HepG2 (cell line): Measurements from ENCODE around the gene CD248. TPM values are rescaled to one million over a fixed set of nuclear protein-coding genes. Genes with fewer than 3 reads are reported as not detected.

Experiments
- ATM ChIP-seq: fragments of 450-650 bp; IDR thresholded peaks from 2 replicates; pipeline ENCODE4 v1.7.1; 2017; ENCODE audit warnings: mild to moderate bottlenecking, borderline replicate concordance
- HBP1 ChIP-seq: IDR thresholded peaks from 2 replicates; pipeline ENCODE4 v1.6.1; 2016; ENCODE audit warnings: low read depth, control low read depth
- IRF1 ChIP-seq: sonication (generic); formaldehyde crosslinking; IDR thresholded peaks from 2 replicates; pipeline ENCODE4 v1.4.0; 2020; ENCODE audit warnings: low read depth, mild to moderate bottlenecking, missing genetic modification reagents
- LCORL ChIP-seq, 2 experiments: fragments of 450-650 bp in 1 of 2; sonication (generic) in 1 of 2; formaldehyde crosslinking in 1 of 2; IDR thresholded peaks; 2 replicates each; pipeline versions ENCODE4 v1.5.0 to v1.6.1; 2017 to 2020; ENCODE audit warnings: antibody characterized with exemption in 1 of 2, missing genetic modification reagents in 1 of 2
- MXD1 ChIP-seq: sonication (generic); formaldehyde crosslinking; IDR thresholded peaks from 2 replicates; pipeline ENCODE4 v1.4.0; 2020; ENCODE audit warnings: mild to moderate bottlenecking, missing genetic modification reagents
- NFIB ChIP-seq: sonication (generic); formaldehyde crosslinking; IDR thresholded peaks from 2 replicates; pipeline ENCODE4 v1.9.0; 2021; ENCODE audit warnings: missing genetic modification reagents, mild to moderate bottlenecking, borderline replicate concordance
- TIGD3 ChIP-seq: sonication (generic); formaldehyde crosslinking; IDR thresholded peaks from 2 replicates; pipeline ENCODE4 v1.5.1; 2020; ENCODE audit warnings: mild to moderate bottlenecking, missing genetic modification reagents, borderline replicate concordance
- TOE1 ChIP-seq: sonication (generic); formaldehyde crosslinking; IDR thresholded peaks from 2 replicates; pipeline ENCODE4 v1.4.0; 2020; ENCODE audit warnings: mild to moderate bottlenecking, missing genetic modification reagents
- ZBTB37 ChIP-seq: sonication (generic); formaldehyde crosslinking; IDR thresholded peaks from 2 replicates; pipeline ENCODE4 v1.4.0; 2020; ENCODE audit warnings: mild to moderate bottlenecking, missing genetic modification reagents
- ZBTB43 ChIP-seq: sonication (generic); formaldehyde crosslinking; conservative IDR thresholded peaks from 2 replicates; pipeline ENCODE4 v1.4.0; 2020; ENCODE audit warnings: missing genetic modification reagents
- ZNF280B ChIP-seq: sonication (generic); formaldehyde crosslinking; IDR thresholded peaks from 2 replicates; pipeline ENCODE4 v1.5.0; 2020; ENCODE audit warnings: missing genetic modification reagents, mild to moderate bottlenecking, borderline replicate concordance
- ZNF317 ChIP-seq: sonication (generic); formaldehyde crosslinking; IDR thresholded peaks from 2 replicates; pipeline ENCODE4 v1.5.0; 2020; ENCODE audit warnings: mild to moderate bottlenecking, missing genetic modification reagents
- ZNF354B ChIP-seq: sonication (generic); formaldehyde crosslinking; IDR thresholded peaks from 2 replicates; pipeline ENCODE4 v1.8.0; 2022; ENCODE audit warnings: mild to moderate bottlenecking, missing genetic modification reagents
- ZNF644 ChIP-seq: IDR thresholded peaks from 2 replicates; pipeline ENCODE4 v1.6.1; 2016; ENCODE audit warnings: low read depth
- ZNF800 ChIP-seq: sonication (generic); formaldehyde crosslinking; IDR thresholded peaks from 2 replicates; pipeline ENCODE4 v1.4.0; 2020; ENCODE audit warnings: missing genetic modification reagents
- ZSCAN12 ChIP-seq: sonication (generic); formaldehyde crosslinking; IDR thresholded peaks from 2 replicates; pipeline ENCODE4 v1.9.0; 2021; ENCODE audit warnings: mild to moderate bottlenecking, missing genetic modification reagents
- polyA plus RNA-seq, 8 experiments: library from polyadenylated mRNA; depleted of rRNA in 3 of 8; stranded (reverse) in 7 of 8; unstranded in 1 of 8; fragments of >200 nt; fragmentation: Illumina TruSeq in 4 of 8; extraction: Trizol in 4 of 8; gene quantifications; 2 replicates each; pipeline versions ENCODE4 v1.2.1 to v1.2.3, GENCODE V29; 2011 to 2016; ENCODE audit warnings: low read depth in 4 of 8, missing spikeins in 1 of 8, mixed read lengths in 1 of 8; ENCODE audit not compliant: insufficient read depth in 1 of 8
- total RNA-seq, 5 experiments: library from RNA; depleted of rRNA; stranded (reverse); fragments of >200 nt; fragmentation: Illumina TruSeq; extraction: Trizol; gene quantifications; 2 replicates each; pipeline ENCODE4 v1.2.3, GENCODE V29; 2016; ENCODE audit warnings: low read depth in 1 of 5

CD248 gene
- total and polyA plus RNA-seq, 2 of the 13 experiments (the other 11 are each of a cell fraction or from before 2014, with no cell fraction given), result 0.25 to 0.35 TPM

- TF ChIP-seq ZNF280B (CRISPR knock-in tag) (peak; percentile 45; the same call in 1 of the 2 replicates), ZNF644 (no peak), NFIB (CRISPR knock-in tag) (no peak), ZSCAN12 (no peak), IRF1 (CRISPR knock-in tag) (no peak), ZBTB43 (CRISPR knock-in tag) (no peak), LCORL (IDR thresholded peaks at IDR 0.05) (no peak), LCORL (CRISPR knock-in tag; IDR thresholded peaks at IDR 0.05) (peak; percentile 79), TIGD3 (CRISPR knock-in tag) (0 out of 2 replicates have a peak, but pooled peaks have one; percentile 26), ATM (no peak), HBP1 (no peak), TOE1 (CRISPR knock-in tag) (no peak; the same call in 1 of the 2 replicates), ZBTB37 (no peak), ZNF800 (CRISPR knock-in tag) (no peak), ZNF354B (CRISPR knock-in tag) (no peak), MXD1 (CRISPR knock-in tag) (peak; percentile 36; the same call in 1 of the 2 replicates), ZNF317 (CRISPR knock-in tag) (no peak)
Measured at GRCh38 chr11:66313321-66314185, 3.3 kb downstream of the CD248 start (continued).
